Neural progenitor cell (in vitro differentiated cells): Measurements from ENCODE around the gene GNS.

ENCODE experiments used
- EZH2 ChIP-seq: fragments of 200-600 bp; sonication (generic); IDR thresholded peaks from 2 replicates; pipeline ENCODE4 v1.6.1; 2017; ENCODE audit warnings: antibody characterized with exemption, mild to moderate bottlenecking, moderate library complexity
- TF ChIP-seq, protein P1 (sequence below): fragments of 200-600 bp; sonication (generic); IDR thresholded peaks from 2 replicates; pipeline ENCODE4 v1.5.1; 2017; ENCODE audit warnings: antibody characterized with exemption, mild to moderate bottlenecking

DNA sequence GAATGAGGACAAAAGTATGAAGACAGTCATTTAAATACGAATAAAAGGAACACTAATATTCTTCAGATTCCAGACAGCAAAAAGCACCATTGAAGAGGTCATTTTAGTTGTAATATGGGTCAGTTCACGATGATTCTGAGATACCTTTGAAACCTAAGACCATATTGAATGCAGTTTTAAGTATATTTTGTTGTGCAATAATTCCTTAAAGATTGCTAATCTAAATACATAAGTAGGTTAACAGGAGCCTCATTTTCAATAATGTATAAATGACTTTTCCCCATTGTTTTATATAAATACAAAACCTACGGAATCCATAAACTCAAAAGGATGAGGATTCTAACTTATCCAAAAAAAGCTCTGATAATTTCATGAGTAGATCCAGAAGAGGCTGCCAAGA, 5.8 kb downstream of the GNS start:
- TF ChIP-seq EZH2: no peak
- TF ChIP-seq, protein P1, sequence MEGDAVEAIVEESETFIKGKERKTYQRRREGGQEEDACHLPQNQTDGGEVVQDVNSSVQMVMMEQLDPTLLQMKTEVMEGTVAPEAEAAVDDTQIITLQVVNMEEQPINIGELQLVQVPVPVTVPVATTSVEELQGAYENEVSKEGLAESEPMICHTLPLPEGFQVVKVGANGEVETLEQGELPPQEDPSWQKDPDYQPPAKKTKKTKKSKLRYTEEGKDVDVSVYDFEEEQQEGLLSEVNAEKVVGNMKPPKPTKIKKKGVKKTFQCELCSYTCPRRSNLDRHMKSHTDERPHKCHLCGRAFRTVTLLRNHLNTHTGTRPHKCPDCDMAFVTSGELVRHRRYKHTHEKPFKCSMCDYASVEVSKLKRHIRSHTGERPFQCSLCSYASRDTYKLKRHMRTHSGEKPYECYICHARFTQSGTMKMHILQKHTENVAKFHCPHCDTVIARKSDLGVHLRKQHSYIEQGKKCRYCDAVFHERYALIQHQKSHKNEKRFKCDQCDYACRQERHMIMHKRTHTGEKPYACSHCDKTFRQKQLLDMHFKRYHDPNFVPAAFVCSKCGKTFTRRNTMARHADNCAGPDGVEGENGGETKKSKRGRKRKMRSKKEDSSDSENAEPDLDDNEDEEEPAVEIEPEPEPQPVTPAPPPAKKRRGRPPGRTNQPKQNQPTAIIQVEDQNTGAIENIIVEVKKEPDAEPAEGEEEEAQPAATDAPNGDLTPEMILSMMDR: no peak
